A549 treated with dexamethasone at 1 μM for 4 hours (cell line): ENCODE measurements around the gene SLC19A3. TPM values are rescaled to one million over a fixed set of nuclear protein-coding genes. Genes with fewer than 3 reads are reported as not detected.

Source experiments
- total RNA-seq: library from RNA; stranded (reverse); fragments of 200-300 nt; extraction: Qiagen RNA extraction; gene quantifications from 5 replicates; pipeline ENCODE4 v1.2.3, GENCODE V29; 2022

Gene SLC19A3
- 1.9 to 2.9 TPM (median 2.2 TPM) in 5 replicates for total RNA-seq

GRCh38 chr2:227717687-227718567 is at the start of gene SLC19A3:
SLC19A3 (minus strand) TSS chr2:227718028; CDS start chr2:227702318, 15,710 bp downstream.

GRCh38 chr2:227745594-227745993 is 27.8 kb upstream of the SLC19A3 start, which contains the start of gene SCYGR8:
SCYGR8 (plus strand) TSS chr2:227745894; CDS start chr2:227745894, 0 bp downstream.

GRCh38 chr2:227728035-227728434 is 10.2 kb upstream of the SLC19A3 start, which contains the start of gene SCYGR7:
SCYGR7 (plus strand) TSS chr2:227728335; CDS start chr2:227728335, 0 bp downstream.

GRCh38 chr2:227724394-227725039 is 6.7 kb upstream of the SLC19A3 start, which contains the start of gene SCYGR6:
SCYGR6 (minus strand) TSS chr2:227724757; CDS start chr2:227724757, 0 bp downstream.

GRCh38 chr2:227666631-227667170 is 51.1 kb downstream of the SLC19A3 start, which contains the start of gene SCYGR5:
SCYGR5 (plus strand) TSS chr2:227666804; CDS start chr2:227666804, 0 bp downstream.

Other genes with a start within 250 kb of the SLC19A3 start
- gene AGFG1, start 245.9 kb downstream of the SLC19A3 start, total RNA-seq = 95.4 to 139 TPM (median 129 TPM) in 5 replicates
- not detected in 5 replicates for gene SCYGR2, start 119.1 kb downstream of the SLC19A3 start, total RNA-seq
- gene SCYGR3, start 103.2 kb downstream of the SLC19A3 start, total RNA-seq = not detected in 5 replicates
- gene SCYGR4, start 100.5 kb downstream of the SLC19A3 start, total RNA-seq = not detected in 5 replicates
- gene SCYGR5, start 51.2 kb downstream of the SLC19A3 start, total RNA-seq = not detected in 5 replicates
- not detected in 5 replicates for gene SCYGR6, start 6.7 kb upstream of the SLC19A3 start, total RNA-seq
- gene SCYGR7, start 10.3 kb upstream of the SLC19A3 start, total RNA-seq = not detected in 5 replicates
- not detected in 5 replicates for gene SCYGR8, start 27.9 kb upstream of the SLC19A3 start, total RNA-seq
- gene CCL20, start 95.8 kb upstream of the SLC19A3 start, total RNA-seq = 3.0 to 6.9 TPM (median 3.9 TPM) in 5 replicates
- gene DAW1, start 153.6 kb upstream of the SLC19A3 start, total RNA-seq = 2.3 to 3.0 TPM (median 2.4 TPM) in 5 replicates